H1 (cell line): ENCODE data around the gene RPA3. TPM values are rescaled to one million over a fixed set of nuclear protein-coding genes. Genes with fewer than 3 reads are reported as not detected.

Source experiments
- CTCF ChIA-PET: fragments of 300-600 bp; sonication (Branson Sonifier 250); formaldehyde crosslinking; loops from one replicate; lab custom pipeline; 2021; ENCODE audit not compliant: partially characterized antibody; lab: Charles Lee
- POLR2A ChIA-PET: fragments of 300-600 bp; sonication (Branson Sonifier 250); formaldehyde crosslinking; loops from one replicate; lab custom pipeline; 2021; ENCODE audit warnings: inconsistent platforms; ENCODE audit not compliant: partially characterized antibody; lab: Charles Lee
- DNase-seq, 2 experiments: peaks; one replicate each; pipeline versions ENCODE4 v3.0.0 to v3.0.0-alpha.2; 2010 to 2022; ENCODE audit warnings: low spot score in 2 of 2, low read depth in 1 of 2, mixed read lengths in 1 of 2
- FAIRE-seq: peaks from 2 replicates; lab custom pipeline; 2011; peaks lifted over from hg19 to GRCh38; lab: Jason Lieb, UNC
- H2AFZ ChIP-seq: 2 replicates; pipeline ENCODE4 v1.8.1; 2012; ENCODE audit warnings: low read length, inconsistent platforms
- H2AK5ac ChIP-seq: 2 replicates; pipeline ENCODE4 v1.6.1; 2013; ENCODE audit warnings: low read depth, low read length
- H2BK120ac ChIP-seq: replicated peaks from 2 replicates; pipeline ENCODE3; 2013; ENCODE audit warnings: low read depth, low read length, inconsistent platforms
- H2BK12ac ChIP-seq: 2 replicates; pipeline ENCODE4 v1.6.1; 2013; ENCODE audit warnings: low read depth, low read length
- H2BK15ac ChIP-seq: 2 replicates; pipeline ENCODE4 v1.6.1; 2013; ENCODE audit warnings: low read length
- H2BK20ac ChIP-seq: 2 replicates; pipeline ENCODE4 v1.6.1; 2013; ENCODE audit warnings: low read length
- H2BK5ac ChIP-seq: 2 replicates; pipeline ENCODE4 v1.6.1; 2013; ENCODE audit warnings: low read depth, low read length
- H3K14ac ChIP-seq: 2 replicates; pipeline ENCODE4 v1.6.1; 2013; ENCODE audit warnings: inconsistent platforms; ENCODE audit not compliant: insufficient read length
- H3K18ac ChIP-seq: 2 replicates; pipeline ENCODE4 v1.6.1; 2013; ENCODE audit warnings: low read length; ENCODE audit errors: extremely low read depth
- H3K23ac ChIP-seq: 2 replicates; pipeline ENCODE4 v1.6.1; 2013; ENCODE audit warnings: inconsistent platforms; ENCODE audit not compliant: insufficient read length
- H3K23me2 ChIP-seq: 2 replicates; pipeline ENCODE4 v1.6.1; 2013; ENCODE audit warnings: low read depth, low read length
- H3K27ac ChIP-seq: 2 replicates; pipeline ENCODE4 v1.6.1; 2011; ENCODE audit warnings: low read depth, low read length, inconsistent platforms
- H3K27me3 ChIP-seq, 4 experiments: replicated peaks in 1 of 4; 1 replicate in 1 of 4; 2 replicates in 3 of 4; pipeline versions ENCODE4 v1.6.1 to v1.8.1; 2011 to 2013; ENCODE audit warnings: low read length in 3 of 4, mild to moderate bottlenecking in 3 of 4, inconsistent platforms in 2 of 4, mixed read lengths in 2 of 4, moderate library complexity in 1 of 4; ENCODE audit not compliant: control insufficient read depth in 3 of 4, insufficient read depth in 3 of 4; ENCODE audit errors: extremely low read depth in 1 of 4
- H3K36me3 ChIP-seq, 4 experiments: 2 replicates each; pipeline versions ENCODE4 v1.6.1 to v1.8.1; 2011 to 2013; ENCODE audit warnings: mild to moderate bottlenecking in 4 of 4, low read length in 3 of 4, moderate library complexity in 2 of 4, control low read depth in 1 of 4, inconsistent platforms in 1 of 4; ENCODE audit not compliant: insufficient read depth in 4 of 4, control insufficient read depth in 2 of 4
- H3K4ac ChIP-seq: replicated peaks from 2 replicates; pipeline ENCODE3; 2013; ENCODE audit warnings: low read length, low read depth, mixed read lengths, inconsistent platforms; ENCODE audit not compliant: insufficient read length
- H3K4me1 ChIP-seq, 4 experiments: replicated peaks in 1 of 4; 1 replicate in 1 of 4; 2 replicates in 3 of 4; pipeline versions ENCODE4 v1.6.1 to v1.8.1; 2011 to 2013; ENCODE audit warnings: low read length in 3 of 4, inconsistent platforms in 2 of 4, mixed read lengths in 1 of 4; ENCODE audit not compliant: insufficient read depth in 4 of 4, control insufficient read depth in 3 of 4
- H3K4me2 ChIP-seq, 2 experiments: 2 replicates each; pipeline versions ENCODE4 v1.6.1 to v1.8.1; 2011 to 2013; ENCODE audit warnings: low read depth in 2 of 2, low read length in 2 of 2, control low read depth in 1 of 2, inconsistent platforms in 1 of 2, mild to moderate bottlenecking in 1 of 2; ENCODE audit not compliant: insufficient read depth in 1 of 2
- H3K4me3 ChIP-seq, 4 experiments: fragments of 200-600, 300-600 bp in 1 of 4; sonication (generic), shearing (Covaris generic), sonication (Bioruptor Twin) in 1 of 4; 2 replicates each; pipeline versions ENCODE4 v1.5.1 to v1.8.1; 2011 to 2016; ENCODE audit warnings: low read length in 4 of 4, low read depth in 3 of 4, control low read depth in 2 of 4, inconsistent platforms in 2 of 4, mild to moderate bottlenecking in 2 of 4, mixed read lengths in 1 of 4, moderate library complexity in 1 of 4; ENCODE audit not compliant: insufficient read depth in 2 of 4; ENCODE audit errors: extremely low read depth in 1 of 4
- H3K56ac ChIP-seq: replicated peaks from 2 replicates; pipeline ENCODE3; 2013; ENCODE audit warnings: low read depth, mild to moderate bottlenecking, mixed read lengths, low read length, inconsistent platforms; ENCODE audit not compliant: insufficient read length
- H3K79me1 ChIP-seq: 2 replicates; pipeline ENCODE4 v1.6.1; 2013; ENCODE audit warnings: low read depth, low read length, control low read depth
- H3K79me2 ChIP-seq, 2 experiments: 2 replicates each; pipeline versions ENCODE4 v1.6.1 to v1.8.1; 2012 to 2013; ENCODE audit warnings: low read length in 2 of 2, mild to moderate bottlenecking in 2 of 2, inconsistent platforms in 1 of 2; ENCODE audit not compliant: insufficient read depth in 2 of 2, control insufficient read depth in 1 of 2
- H3K9ac ChIP-seq, 4 experiments: replicated peaks in 1 of 4; 1 replicate in 1 of 4; 2 replicates in 3 of 4; pipeline versions ENCODE4 v1.6.1 to v1.8.1; 2011 to 2013; ENCODE audit warnings: low read depth in 3 of 4, low read length in 3 of 4, control low read depth in 2 of 4, mild to moderate bottlenecking in 2 of 4, moderate library complexity in 2 of 4, inconsistent platforms in 1 of 4; ENCODE audit errors: extremely low read depth in 1 of 4
- H3K9me3 ChIP-seq, 2 experiments: 2 replicates each; pipeline versions ENCODE4 v1.6.1 to v1.8.1; 2012 to 2013; ENCODE audit warnings: mild to moderate bottlenecking in 2 of 2, moderate library complexity in 2 of 2, control low read depth in 1 of 2, inconsistent platforms in 1 of 2, low read depth in 1 of 2, low read length in 1 of 2, mixed read lengths in 1 of 2; ENCODE audit not compliant: insufficient read depth in 2 of 2
- H4K20me1 ChIP-seq, 2 experiments: replicated peaks in 1 of 2; 2 replicates each; pipeline versions ENCODE3 to v1.8.1; 2011 to 2013; ENCODE audit warnings: inconsistent platforms in 2 of 2, low read length in 2 of 2, mild to moderate bottlenecking in 1 of 2; ENCODE audit not compliant: insufficient read depth in 2 of 2, control insufficient read depth in 1 of 2
- H4K5ac ChIP-seq: 2 replicates; pipeline ENCODE4 v1.6.1; 2013; ENCODE audit warnings: low read length, low read depth, mixed read lengths, inconsistent platforms; ENCODE audit not compliant: insufficient read length
- H4K8ac ChIP-seq: 2 replicates; pipeline ENCODE4 v1.8.0; 2013; ENCODE audit warnings: mild to moderate bottlenecking, moderate library complexity, low read length, inconsistent platforms; ENCODE audit not compliant: insufficient read depth; ENCODE audit errors: extremely low read depth
- H4K91ac ChIP-seq: replicated peaks from 2 replicates; pipeline ENCODE3; 2013; ENCODE audit warnings: low read length, mixed read lengths, inconsistent platforms; ENCODE audit not compliant: insufficient read length
- ATF2 ChIP-seq: IDR thresholded peaks from 2 replicates; pipeline ENCODE4 v1.6.1; 2012; ENCODE audit warnings: low read length, inconsistent platforms
- CEBPB ChIP-seq: IDR thresholded peaks from 2 replicates; pipeline ENCODE4 v1.6.1; 2012; ENCODE audit warnings: low read depth, low read length
- RAD21 ChIP-seq, 2 experiments: IDR thresholded peaks in 1 of 2; conservative IDR thresholded peaks in 1 of 2; 2 replicates each; pipeline ENCODE4 v1.6.1; 2011; ENCODE audit warnings: low read depth in 2 of 2, low read length in 2 of 2, improper control_type of control experiment in 1 of 2, inconsistent platforms in 1 of 2, mild to moderate bottlenecking in 1 of 2, moderate library complexity in 1 of 2
- RNF2 ChIP-seq: fragments of 200-900, 300-1000 bp; sonication (generic); IDR thresholded peaks from 2 replicates; pipeline ENCODE4 v1.7.1; 2016; ENCODE audit warnings: borderline replicate concordance, low read depth, mild to moderate bottlenecking, antibody characterized with exemption, low read length; ENCODE audit not compliant: poor library complexity, severe bottlenecking; ENCODE audit errors: missing control alignments
- RXRA ChIP-seq: IDR thresholded peaks from 2 replicates; pipeline ENCODE4 v1.6.1; 2011; ENCODE audit warnings: low read depth, mild to moderate bottlenecking, low read length, moderate library complexity; ENCODE audit not compliant: insufficient read depth
- SRF ChIP-seq: IDR thresholded peaks from 2 replicates; pipeline ENCODE4 v1.6.1; 2011; ENCODE audit warnings: mild to moderate bottlenecking, low read depth, low read length, moderate library complexity
- TCF12 ChIP-seq: IDR thresholded peaks from 2 replicates; pipeline ENCODE4 v1.6.1; 2011; ENCODE audit warnings: low read depth, mild to moderate bottlenecking, low read length
- WGBS, 2 experiments: shearing (Covaris generic) in 1 of 2; methylation state at CpG; one replicate each; pipeline versions ENCODE4 v1.1.6 to v1.1.7; 2013 to 2015; ENCODE audit warnings: low lambda C conversion rate in 2 of 2, mixed read lengths in 2 of 2, inconsistent platforms in 1 of 2, low coverage in 1 of 2, missing lambda C conversion rate in 1 of 2; ENCODE audit not compliant: insufficient replicate concordance in 2 of 2, insufficient coverage in 1 of 2, insufficient read length in 1 of 2; ENCODE audit errors: extremely low coverage in 1 of 2, missing lambda C conversion rate in 1 of 2; 5-methylcytosine and 5-hydroxymethylcytosine counted together
- polyA plus RNA-seq, 7 experiments: library from polyadenylated mRNA; depleted of rRNA in 3 of 7; stranded (reverse) in 5 of 7; unstranded in 2 of 7; fragments of >200 nt in 5 of 7; fragments of 200-250 nt in 2 of 7; gene quantifications; 1 replicate in 5 of 7; 2 replicates in 1 of 7; 4 replicates in 1 of 7; pipeline versions ENCODE4 v1.2.1 to v1.2.3, GENCODE V29; 2011 to 2013; ENCODE audit warnings: missing spikeins in 2 of 7, mixed read lengths in 2 of 7
- total RNA-seq: library from RNA; stranded (reverse); fragmentation: NEBNext Ultra II Directional; extraction: Animal tissue kit (Norgen Biotek cat#: 25700); gene quantifications from 2 replicates; pipeline ENCODE4 v1.2.1, GENCODE V29; 2021

Gene RPA3
- total and polyA plus RNA-seq, 2 of the 8 experiments (the other 6 are each of a cell fraction or from before 2014, with no cell fraction given), result 60.2 to 105 TPM

GRCh38 chr7:7707246-7707645, 11.2 kb downstream of the RPA3 start:
- Histone ChIP-seq H3K79me1 (no peaks in the 10 kb centered on the region), H4K20me1 (no peaks in the 10 kb centered on the region), H4K8ac (no peak overlapping the region), H2AK5ac (no peak overlapping the region), H3K56ac (no peak overlapping the region), H3K4me2 (peak overlapping the region in 1 of 2 experiments; percentile 38; a peak in 1 of 4 replicates), H3K23ac (no peak overlapping the region), H2BK120ac (no peak overlapping the region), H3K79me2 (no peaks in the 10 kb centered on the region), H2BK20ac (no peak overlapping the region), H3K4ac (no peak overlapping the region), H4K91ac (no peak overlapping the region), H2BK15ac (no peak overlapping the region), H2BK5ac (no peak overlapping the region), H3K14ac (no peak overlapping the region), H3K18ac (no peak overlapping the region), H3K9ac (no peak overlapping the region), H4K5ac (no peak overlapping the region), H3K4me1 (peaks cover 0 to 19% (median 2%) of the 10 kb centered on the region in 4 experiments; a peak in 3 of 7 replicates), H2BK12ac (no peak overlapping the region), H3K23me2 (no peaks in the 10 kb centered on the region), H3K27me3 (no peaks in the 10 kb centered on the region), H3K36me3 (no peaks in the 10 kb centered on the region), H2AFZ (no peak overlapping the region), H3K9me3 (no peaks in the 10 kb centered on the region), H3K27ac (no peak overlapping the region), H3K4me3 (peak overlapping the region in 1 of 4 experiments; percentile 32; a peak in 1 of 8 replicates)
- 87% methylated on average over 2 of the region's 2 CpGs; no CpG with 5 or more reads in 1 of the 2 experiments for WGBS, 2 experiments
- FAIRE-seq (no peak), DNase-seq (no peak)
- POLR2A ChIA-PET, result no interaction called here
- TF ChIP-seq RAD21 (IDR thresholded peaks at IDR 0.05 in 1 of 2, conservative IDR thresholded peaks at IDR 0.05 in 1 of 2; ENCODE audit: low read depth in 2 of 2, low read length in 2 of 2) (no peak), CEBPB (no peak), RXRA (no peak), ATF2 (no peak), TCF12 (no peak), SRF (no peak), RNF2 (no peak)
- CTCF ChIA-PET, result no interaction called here
